Stomach (tissue), 9 donors: ENCODE results near the gene DNM3. TPM values are rescaled to one million over a fixed set of nuclear protein-coding genes. Genes with fewer than 3 reads are reported as not detected.

ENCODE experiments used
- DNase-seq, 2 donors: peaks; one replicate each; pipeline versions ENCODE4 v3.0.0 to v3.0.0-alpha.2; 2013 to 2019
- H3K27ac ChIP-seq, 5 donors: fragments of 200-600 bp in 4 of 5; sonication (generic) in 4 of 5; one replicate each; pipeline ENCODE4 v1.5.1; 2013 to 2019; ENCODE audit warnings: mild to moderate bottlenecking in 1 of 5, moderate library complexity in 1 of 5
- H3K27me3 ChIP-seq, 3 donors: fragments of 200-600 bp; sonication (generic); one replicate each; pipeline ENCODE4 v1.5.1; 2017 to 2019; ENCODE audit warnings: mixed run types in 1 of 3
- H3K36me3 ChIP-seq, 4 donors: fragments of 200-600 bp; sonication (generic); 1 replicate in 3 of 4; 2 replicates in 1 of 4; pipeline ENCODE4 v1.5.1; 2016 to 2019
- H3K4me1 ChIP-seq, 4 donors: fragments of 200-600 bp; sonication (generic); one replicate each; pipeline ENCODE4 v1.5.1; 2016 to 2019
- H3K4me3 ChIP-seq, 4 donors: fragments of 200-600 bp; sonication (generic) in 3 of 4; one replicate each; pipeline ENCODE4 v1.5.1; 2016 to 2019; ENCODE audit warnings: mild to moderate bottlenecking in 1 of 4
- H3K9me3 ChIP-seq, 4 donors: fragments of 200-600 bp; sonication (generic); one replicate each; pipeline ENCODE4 v1.5.1; 2016 to 2019
- CTCF ChIP-seq, 7 experiments: fragments of 450-650 bp in 4 of 7; fragments of 200-600 bp in 3 of 7; sonication (generic) in 3 of 7; IDR thresholded peaks; one replicate each; pipeline ENCODE4 v1.5.1; 2016 to 2019; ENCODE audit warnings: antibody characterized with exemption in 7 of 7, control low read depth in 2 of 7, mild to moderate bottlenecking in 1 of 7
- EP300 ChIP-seq: sonication (generic); formaldehyde crosslinking; IDR thresholded peaks from one replicate; pipeline ENCODE4 v1.6.1; 2017; ENCODE audit warnings: antibody characterized with exemption
- POLR2A ChIP-seq, 4 donors: fragments of 450-650 bp; IDR thresholded peaks; one replicate each; pipeline ENCODE4 v1.6.1; 2016; ENCODE audit warnings: antibody characterized with exemption in 4 of 4, control low read depth in 2 of 4, mild to moderate bottlenecking in 1 of 4, moderate library complexity in 1 of 4
- POLR2AphosphoS5 ChIP-seq, 3 donors: sonication (generic); formaldehyde crosslinking; IDR thresholded peaks; one replicate each; pipeline ENCODE4 v1.6.1; 2016; ENCODE audit warnings: antibody characterized with exemption in 3 of 3
- WGBS, 5 donors: extraction: QIAGEN DNeasy Blood & Tissue Kit in 3 of 5; methylation state at CpG; one replicate each; pipeline versions ENCODE4 v1.1.5 to v1.1.7; 2013 to 2018; 5-methylcytosine and 5-hydroxymethylcytosine counted together
- intact Hi-C: fragments of 100-400 bp; cut with DNase I; formaldehyde crosslinking; loops from one replicate; pipeline ENCODE4 v1.15.1; 2023; ENCODE audit warnings: low total_unique reads
- polyA plus RNA-seq, 3 donors: library from polyadenylated mRNA; stranded (reverse); fragments of 200-250 nt; gene quantifications; one replicate each; pipeline ENCODE4 v1.2.3, GENCODE V29; 2013
- total RNA-seq, 5 donors: library from RNA; depleted of rRNA; stranded (reverse); fragments of >200 nt; gene quantifications; one replicate each; pipeline versions ENCODE4 v1.1.0 to v1.2.3, GENCODE V29; 2014 to 2016
- donor health status: healthy with polysubstance abuse.
- donor health status: Bipolar disorder and iron deficiency.
- donor health status: healthy.

Gene DNM3
- total and polyA plus RNA-seq, 8 donors, result 0.58 to 13.8 (median 2.2) TPM

DNA sequence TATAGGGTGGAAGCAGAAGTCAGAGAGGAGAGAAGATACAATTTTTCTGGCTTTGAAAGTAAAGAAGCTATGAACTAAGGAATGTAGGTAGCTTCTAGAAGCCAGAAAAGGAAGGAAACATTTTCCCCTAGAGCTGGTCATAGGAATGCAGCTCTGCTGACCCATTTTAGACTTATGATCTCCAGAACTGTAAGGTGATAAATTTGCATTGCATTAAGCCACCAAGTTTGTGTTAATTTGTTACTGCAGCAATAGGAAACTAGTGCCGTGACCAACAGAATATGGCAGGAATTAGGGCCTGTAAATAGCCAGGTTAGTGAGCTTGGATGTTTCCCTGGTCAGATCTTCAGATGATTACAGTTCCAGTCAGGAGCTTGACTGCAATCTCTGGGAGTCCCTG lies 334.9 kb downstream of the DNM3 start:
- DNase-seq, result no peak
- intact Hi-C loops, result no loop called here
- Histone ChIP-seq H3K27me3 (no peaks in the 10 kb centered on the region), H3K36me3 (no peaks in the 10 kb centered on the region), H3K27ac (no peak overlapping the region), H3K4me3 (no peak overlapping the region), H3K9me3 (no peaks in the 10 kb centered on the region), H3K4me1 (peaks cover 16 to 34% (median 29%) of the 10 kb centered on the region in 4 donors)
- TF ChIP-seq POLR2AphosphoS5 (IDR thresholded peaks at IDR 0.05), result no peak
- TF ChIP-seq POLR2A (IDR thresholded peaks at IDR 0.05), result no peak
- TF ChIP-seq EP300, result no peak
- no peak for TF ChIP-seq CTCF (IDR thresholded peaks at IDR 0.05)
- WGBS, 5 donors, result 75 to 94% (median 86%) methylated on average over 1 of the region's 1 CpG

- 32 to 67% (median 64%) methylated on average over 2 of the region's 2 CpGs for WGBS, 5 donors
- Histone ChIP-seq H3K4me1 (peaks cover 20 to 48% (median 43%) of the 10 kb centered on the region in 4 donors), H3K4me3 (no peak overlapping the region), H3K9me3 (no peaks in the 10 kb centered on the region), H3K27ac (peak overlapping the region in 1 of 5 donors; percentile 35), H3K27me3 (no peaks in the 10 kb centered on the region), H3K36me3 (no peaks in the 10 kb centered on the region)
- intact Hi-C loops, result no loop called here
- peak in 2 of 3 donors; percentile 58 to 83 for TF ChIP-seq POLR2AphosphoS5 (IDR thresholded peaks at IDR 0.05)
- no peak for TF ChIP-seq CTCF (IDR thresholded peaks at IDR 0.05)
- peak in 1 of 2 donors; percentile 89 for DNase-seq
Measured at GRCh38 chr1:172177849-172178248, 336.6 kb downstream of the DNM3 start.

GRCh38 chr1:172178886-172179285 lies 337.6 kb downstream of the DNM3 start:
- intact Hi-C loops, result no loop called here
- peaks cover 20 to 48% (median 43%) of the 10 kb centered on the region in 4 donors for H3K4me1 ChIP-seq
- WGBS, 5 donors, result 50 to 78% (median 58%) methylated on average over 2 of the region's 2 CpGs

GRCh38 chr1:172179918-172180317 lies 338.6 kb downstream of the DNM3 start:
- H3K9me3 ChIP-seq, result no peaks in the 10 kb centered on the region
- intact Hi-C loops, result no loop called here
- no peak for DNase-seq
- TF ChIP-seq POLR2AphosphoS5 (IDR thresholded peaks at IDR 0.05) (no peak), CTCF (IDR thresholded peaks at IDR 0.05) (no peak), EP300 (no peak), POLR2A (IDR thresholded peaks at IDR 0.05) (no peak)
- 30 to 60% (median 48%) methylated on average over 3 of the region's 3 CpGs for WGBS, 5 donors
- H3K4me1 ChIP-seq, result peaks cover 20 to 48% (median 43%) of the 10 kb centered on the region in 4 donors
- H3K27me3 ChIP-seq, result no peaks in the 10 kb centered on the region
- H3K36me3 ChIP-seq, result no peaks in the 10 kb centered on the region
- no peak overlapping the region for H3K4me3 ChIP-seq
- peak overlapping the region in 4 of 5 donors; percentile 73 to 89 (median 80) for H3K27ac ChIP-seq

More at GRCh38 chr1:172178886-172179285, 337.6 kb downstream of the DNM3 start:
- H3K9me3 ChIP-seq, result no peaks in the 10 kb centered on the region
- no peaks in the 10 kb centered on the region for H3K27me3 ChIP-seq
- H3K27ac ChIP-seq, result peak overlapping the region in 1 of 5 donors; percentile 26
- H3K36me3 ChIP-seq, result no peaks in the 10 kb centered on the region
- no peak for TF ChIP-seq POLR2AphosphoS5 (IDR thresholded peaks at IDR 0.05)
- TF ChIP-seq POLR2A (IDR thresholded peaks at IDR 0.05), result no peak
- no peak for TF ChIP-seq EP300
- no peak for TF ChIP-seq CTCF (IDR thresholded peaks at IDR 0.05)
- no peak overlapping the region for H3K4me3 ChIP-seq
- DNase-seq, result no peak
